Measurements from ENCODE around the gene XKR8.

Gene XKR8

GRCh38 chr1:27956761-27957160 is 3.0 kb upstream of the XKR8 start:
- DNase-seq (ENCODE audit: low read depth in 2 of 2): no peak

GRCh38 chr1:27957655-27958054 is 2.1 kb upstream of the XKR8 start:
- DNase-seq (ENCODE audit: low read depth in 2 of 2): no peak

- DNase-seq (ENCODE audit: low read depth in 2 of 2): no peak
These were observed 1.3 kb upstream of the XKR8 start for GRCh38 chr1:27958513-27958912.

- no peak for DNase-seq (ENCODE audit: low read depth in 2 of 2)
These were observed 1.2 kb downstream of the XKR8 start for GRCh38 chr1:27960762-27961645.

GRCh38 chr1:27961646-27962221 is 2.0 kb downstream of the XKR8 start:
- DNase-seq (ENCODE audit: low read depth in 2 of 2): no peak

- no peak for DNase-seq (ENCODE audit: low read depth in 2 of 2)
These were observed 3.6 kb downstream of the XKR8 start for GRCh38 chr1:27963393-27963792.

- DNase-seq (ENCODE audit: low read depth in 2 of 2): no peak
These were observed 6.8 kb downstream of the XKR8 start for GRCh38 chr1:27966402-27967105.

- DNase-seq (ENCODE audit: low read depth in 2 of 2): no peak
These were observed 7.5 kb downstream of the XKR8 start for GRCh38 chr1:27967106-27967883.

GRCh38 chr1:27967884-27968466 is 8.2 kb downstream of the XKR8 start:
- no peak for DNase-seq (ENCODE audit: low read depth in 2 of 2)

- no peak for DNase-seq (ENCODE audit: low read depth in 2 of 2)
These were observed 8.9 kb downstream of the XKR8 start for GRCh38 chr1:27968692-27969091.

- no peak for DNase-seq (ENCODE audit: low read depth in 2 of 2)
These were observed 10.6 kb downstream of the XKR8 start for GRCh38 chr1:27970401-27970800.

- DNase-seq (ENCODE audit: low read depth in 2 of 2): no peak
These were observed 11.9 kb downstream of the XKR8 start for GRCh38 chr1:27971674-27972073.

- no peak for DNase-seq (ENCODE audit: low read depth in 2 of 2)
These were observed 12.4 kb downstream of the XKR8 start for GRCh38 chr1:27972141-27972540.

GRCh38 chr1:27973771-27974416 is 14.1 kb downstream of the XKR8 start:
- DNase-seq (ENCODE audit: low read depth in 2 of 2): no peak

- no peak for DNase-seq (ENCODE audit: low read depth in 2 of 2)
These were observed 14.6 kb downstream of the XKR8 start for GRCh38 chr1:27974417-27974781.

GRCh38 chr1:27979151-27979858 is 19.5 kb downstream of the XKR8 start:
- no peak for DNase-seq (ENCODE audit: low read depth in 2 of 2)

- DNase-seq (ENCODE audit: low read depth in 2 of 2): no peak
These were observed 20.1 kb downstream of the XKR8 start for GRCh38 chr1:27979859-27980201.

- no peak for DNase-seq (ENCODE audit: low read depth in 2 of 2)
These were observed 20.6 kb downstream of the XKR8 start for GRCh38 chr1:27980216-27980845.

- no peak for DNase-seq (ENCODE audit: low read depth in 2 of 2)
These were observed 21.4 kb downstream of the XKR8 start for GRCh38 chr1:27981145-27981544.

GRCh38 chr1:27990920-27991537 is 31.3 kb downstream of the XKR8 start:
- no peak for DNase-seq (ENCODE audit: low read depth in 2 of 2)

Measured in stimulated activated CD4-positive, alpha-beta T cell treated with anti-CD3 and anti-CD28 coated beads, Interleukin-15, amount 100 ng/mL, for 48 hours (primary cell).